Measurements from ENCODE around the gene HTR1D. TPM values are rescaled to one million over a fixed set of nuclear protein-coding genes. Genes with fewer than 3 reads are reported as not detected.
A peak's percentile ranks its signal among the peaks of the same experiment; 100 is the strongest.
"Not testable (repeated sequence)": the region's sequence is repeated elsewhere in the genome, so short reads cannot be mapped to it uniquely, and the experiment has no call there.

Gene HTR1D
- not detected for total RNA-seq

- Histone ChIP-seq H3K9me3 (no peaks in the 10 kb centered on the region), H3K36me3 (no peaks in the 10 kb centered on the region), H3K4me3 (peak within 1 kb of the TSS; percentile 36 to 37), H3K27me3 (peaks cover 10% of the 10 kb centered on the region), H3K27ac (no peak within 1 kb of the TSS), H3K4me1 (peaks cover 14% of the 10 kb centered on the region)
- TF ChIP-seq CTCF (IDR thresholded peaks at IDR 0.05) (no peak), POLR2AphosphoS5 (IDR thresholded peaks at IDR 0.05; ENCODE audit: insufficient read depth in 1 of 2, low read depth in 1 of 2) (no peak), POLR2A (IDR thresholded peaks at IDR 0.05) (no peak)
- intact Hi-C loops (cut with DNase I), result no loop called here
- no peak for DNase-seq (ENCODE audit: extremely low spot score in 2 of 2)
Measured at GRCh38 chr1:23217421-23218115, at the start of gene HTR1D. Gene HTR1D, minus strand, starts transcription at chr1:23217502. Its CDS starts 23,283 bp downstream, at chr1:23194219.

GRCh38 chr1:23263380-23263887, 46.1 kb upstream of the HTR1D start:
- Histone ChIP-seq H3K4me3 (no peak overlapping the region), H3K36me3 (no peaks in the 10 kb centered on the region), H3K27ac (no peak overlapping the region), H3K27me3 (no peaks in the 10 kb centered on the region), H3K4me1 (no peaks in the 10 kb centered on the region), H3K9me3 (no peaks in the 10 kb centered on the region)
- no peak for TF ChIP-seq POLR2AphosphoS5 (IDR thresholded peaks at IDR 0.05; ENCODE audit: insufficient read depth in 1 of 2, low read depth in 1 of 2)
- no peak for TF ChIP-seq POLR2A (IDR thresholded peaks at IDR 0.05)
- no peak for TF ChIP-seq CTCF (IDR thresholded peaks at IDR 0.05)
- intact Hi-C loops (cut with DNase I), result loop anchor here (5.0 kb wide), 1 partner anchor 869 kb away; no protein-coding TSS in a partner anchor
- no peak for DNase-seq (ENCODE audit: extremely low spot score in 2 of 2)

GRCh38 chr1:23258082-23258481, 40.8 kb upstream of the HTR1D start:
- H3K4me1 ChIP-seq; H3K36me3 ChIP-seq; DNase-seq (ENCODE audit: extremely low spot score in 2 of 2); H3K9me3 ChIP-seq; H3K4me3 ChIP-seq; intact Hi-C loops (cut with DNase I); H3K27ac ChIP-seq; H3K27me3 ChIP-seq: not testable (repeated sequence)

- H3K27ac ChIP-seq; DNase-seq (ENCODE audit: extremely low spot score in 2 of 2); H3K4me3 ChIP-seq; H3K9me3 ChIP-seq; H3K36me3 ChIP-seq; intact Hi-C loops (cut with DNase I); H3K27me3 ChIP-seq; H3K4me1 ChIP-seq: not testable (repeated sequence)
Measured at GRCh38 chr1:23257371-23257770, 40.1 kb upstream of the HTR1D start.

GRCh38 chr1:23254584-23254983, 37.3 kb upstream of the HTR1D start:
- intact Hi-C loops (cut with DNase I), result no loop called here
- H3K4me1 ChIP-seq, result no peaks in the 10 kb centered on the region

More at GRCh38 chr1:23254584-23254983, 37.3 kb upstream of the HTR1D start:
- Histone ChIP-seq H3K27ac (no peak overlapping the region), H3K27me3 (no peaks in the 10 kb centered on the region), H3K9me3 (no peaks in the 10 kb centered on the region), H3K4me3 (no peak overlapping the region), H3K36me3 (no peaks in the 10 kb centered on the region)
- no peak for DNase-seq (ENCODE audit: extremely low spot score in 2 of 2)
- TF ChIP-seq CTCF (IDR thresholded peaks at IDR 0.05), result no peak
- TF ChIP-seq POLR2A (IDR thresholded peaks at IDR 0.05), result no peak
- no peak for TF ChIP-seq POLR2AphosphoS5 (IDR thresholded peaks at IDR 0.05; ENCODE audit: insufficient read depth in 1 of 2, low read depth in 1 of 2)
